ENCODE measurements around the gene ZNF436.

The ZNF436 gene

DNA sequence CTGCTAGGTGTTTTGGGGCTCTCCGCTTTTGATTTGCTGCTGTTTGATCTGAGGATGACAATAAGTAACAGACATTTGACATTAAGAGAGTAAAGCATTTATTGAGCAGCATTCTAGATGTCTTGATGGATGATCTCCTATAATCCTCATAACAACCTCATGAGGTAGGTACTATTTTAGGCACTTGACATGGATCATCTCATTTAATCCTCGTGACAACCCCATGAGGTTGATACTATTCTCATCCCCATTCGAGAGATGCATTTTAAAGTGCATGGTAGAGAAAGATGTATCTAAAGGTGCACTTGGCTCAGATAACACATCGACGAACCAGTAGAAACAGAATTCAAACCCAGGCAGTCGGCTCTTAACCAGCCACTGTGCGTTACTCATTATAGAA lies 28.3 kb upstream of the ZNF436 start:
- Mint-ChIP-seq H3K9me3 (ENCODE audit: low read depth) (no peaks in the 10 kb centered on the region), H3K4me1 (ENCODE audit: low read depth) (no peaks in the 10 kb centered on the region), H3K27me3 (no peaks in the 10 kb centered on the region), H3K36me3 (peaks cover 2% of the 10 kb centered on the region), H3K27ac (no peak overlapping the region), H3K4me3 (no peak overlapping the region)

DNA sequence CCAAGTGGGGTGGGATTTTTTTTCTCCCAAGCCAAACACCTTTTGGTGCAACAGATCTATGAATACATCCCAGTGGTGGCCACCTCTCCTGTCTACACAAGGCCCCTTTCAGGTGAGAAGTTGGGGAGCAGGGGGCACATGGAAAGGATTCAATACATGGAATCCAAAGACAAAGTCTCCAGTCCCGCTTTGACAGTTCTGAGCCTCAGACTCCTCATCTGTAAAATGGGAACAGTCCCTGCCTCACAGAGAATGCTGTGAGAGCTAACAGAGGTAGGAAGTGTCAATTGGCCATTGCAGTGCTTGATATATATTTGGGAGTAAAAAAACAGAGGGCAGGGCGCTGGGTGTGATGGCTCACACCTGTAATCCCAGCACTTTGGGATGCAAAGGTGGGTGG lies 26.7 kb upstream of the ZNF436 start:
- no peaks in the 10 kb centered on the region for H3K4me1 Mint-ChIP-seq (ENCODE audit: low read depth)
- H3K27ac Mint-ChIP-seq = no peak overlapping the region
- peaks cover 2% of the 10 kb centered on the region for H3K36me3 Mint-ChIP-seq

DNA sequence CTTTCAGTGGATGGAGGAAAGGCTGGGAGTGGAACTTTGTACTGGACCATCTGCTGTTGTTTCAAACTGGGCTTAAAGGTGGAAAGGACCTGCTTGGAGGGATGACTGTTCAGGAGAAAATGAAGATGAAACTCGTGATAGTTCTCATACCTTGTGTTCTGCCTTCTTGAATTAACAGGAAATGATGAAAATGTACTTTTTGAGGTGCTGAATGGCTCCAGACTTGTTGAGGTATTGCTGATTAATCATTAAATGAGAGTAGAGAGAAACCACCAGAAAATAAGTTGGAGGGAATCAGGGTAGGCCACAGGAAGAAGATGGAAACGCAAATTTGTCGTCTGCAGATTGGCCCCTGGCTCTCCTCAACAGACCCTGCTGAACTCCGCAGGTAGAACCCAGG lies 26.2 kb upstream of the ZNF436 start:
- peaks cover 2% of the 10 kb centered on the region for H3K36me3 Mint-ChIP-seq
- H3K27me3 Mint-ChIP-seq = no peaks in the 10 kb centered on the region
- H3K9me3 Mint-ChIP-seq (ENCODE audit: low read depth) = no peaks in the 10 kb centered on the region
- H3K27ac Mint-ChIP-seq = no peak overlapping the region
- H3K4me1 Mint-ChIP-seq (ENCODE audit: low read depth) = no peaks in the 10 kb centered on the region
- no peak overlapping the region for H3K4me3 Mint-ChIP-seq

More for the DNA sequence above, 26.7 kb upstream of the ZNF436 start:
- no peaks in the 10 kb centered on the region for H3K9me3 Mint-ChIP-seq (ENCODE audit: low read depth)
- no peaks in the 10 kb centered on the region for H3K27me3 Mint-ChIP-seq
- no peak overlapping the region for H3K4me3 Mint-ChIP-seq

DNA sequence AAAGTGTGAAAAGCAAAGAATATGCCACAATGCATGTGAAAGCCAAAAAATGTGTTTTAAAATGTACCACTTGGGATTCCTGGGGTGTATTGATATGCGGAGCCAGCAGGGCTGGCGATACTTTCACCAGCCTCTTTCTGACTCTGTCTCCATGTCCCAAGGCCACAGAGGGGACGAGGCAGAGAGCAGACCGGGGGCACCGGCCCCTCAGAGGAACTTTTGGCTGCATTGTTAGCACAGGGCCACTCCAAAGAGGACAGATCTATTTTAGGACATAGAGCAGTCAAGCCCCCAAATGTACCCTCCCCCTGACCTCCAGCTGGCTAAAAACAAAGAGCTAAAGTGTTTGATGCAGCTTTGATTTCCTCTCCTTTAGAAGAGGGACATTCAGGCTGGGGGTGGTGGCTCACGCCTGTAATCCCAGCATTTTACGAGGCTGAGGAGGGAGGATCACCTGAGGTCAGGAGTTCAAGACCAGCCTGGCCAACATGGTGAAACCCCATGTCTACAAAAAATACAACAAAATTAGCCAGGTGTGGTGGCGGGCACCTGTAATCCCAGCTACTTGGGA lies 25.6 kb upstream of the ZNF436 start:
- Mint-ChIP-seq H3K36me3 (peaks cover 2% of the 10 kb centered on the region), H3K4me3 (no peak overlapping the region), H3K9me3 (ENCODE audit: low read depth) (no peaks in the 10 kb centered on the region), H3K27ac (no peak overlapping the region), H3K27me3 (no peaks in the 10 kb centered on the region), H3K4me1 (ENCODE audit: low read depth) (no peaks in the 10 kb centered on the region)

DNA sequence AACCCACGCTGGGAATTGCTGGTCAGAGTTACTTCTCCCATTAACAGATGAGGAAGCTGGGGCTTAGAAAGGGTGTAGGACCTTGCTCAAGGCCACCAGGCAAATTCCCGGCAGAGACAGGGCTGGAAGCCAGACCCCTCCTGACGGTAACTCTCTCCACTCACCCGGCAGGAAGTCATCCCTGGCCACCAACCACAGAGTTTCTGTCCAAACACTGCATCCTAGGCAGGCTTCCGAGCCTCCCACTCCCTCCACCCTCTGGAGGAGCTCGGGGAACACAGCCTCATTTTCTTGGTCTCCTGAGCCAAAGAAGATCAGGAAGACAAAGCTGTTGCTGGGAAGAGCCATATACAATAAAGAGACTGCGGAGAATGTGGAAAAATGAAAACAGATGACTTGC lies 25.0 kb upstream of the ZNF436 start:
- Mint-ChIP-seq H3K4me3 (no peak overlapping the region), H3K27ac (no peak overlapping the region), H3K4me1 (ENCODE audit: low read depth) (no peaks in the 10 kb centered on the region), H3K27me3 (no peaks in the 10 kb centered on the region), H3K9me3 (ENCODE audit: low read depth) (no peaks in the 10 kb centered on the region), H3K36me3 (peaks cover 2% of the 10 kb centered on the region)

DNA sequence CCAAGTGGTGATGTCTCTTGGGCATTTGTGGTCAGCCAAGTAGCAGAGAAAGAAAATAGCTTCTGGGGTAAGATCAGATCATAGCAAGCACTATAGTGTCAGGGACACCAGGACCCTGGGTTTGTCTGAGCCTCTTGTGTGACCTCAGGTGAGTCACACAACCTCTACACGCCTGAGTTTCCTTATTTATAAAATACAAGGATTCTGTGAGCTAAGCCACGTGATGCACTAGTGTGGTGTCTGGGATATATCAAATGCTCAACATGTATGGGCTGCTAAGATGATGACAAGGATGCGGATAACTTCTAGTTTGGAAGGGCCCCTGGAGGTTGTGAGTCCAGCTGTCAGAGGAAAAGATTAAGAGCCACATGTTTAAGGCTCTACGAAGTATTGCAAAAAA lies 24.5 kb upstream of the ZNF436 start:
- Mint-ChIP-seq H3K4me1 (ENCODE audit: low read depth) (no peaks in the 10 kb centered on the region), H3K9me3 (ENCODE audit: low read depth) (no peaks in the 10 kb centered on the region), H3K27me3 (no peaks in the 10 kb centered on the region), H3K4me3 (no peak overlapping the region), H3K27ac (no peak overlapping the region), H3K36me3 (peaks cover 2% of the 10 kb centered on the region)

DNA sequence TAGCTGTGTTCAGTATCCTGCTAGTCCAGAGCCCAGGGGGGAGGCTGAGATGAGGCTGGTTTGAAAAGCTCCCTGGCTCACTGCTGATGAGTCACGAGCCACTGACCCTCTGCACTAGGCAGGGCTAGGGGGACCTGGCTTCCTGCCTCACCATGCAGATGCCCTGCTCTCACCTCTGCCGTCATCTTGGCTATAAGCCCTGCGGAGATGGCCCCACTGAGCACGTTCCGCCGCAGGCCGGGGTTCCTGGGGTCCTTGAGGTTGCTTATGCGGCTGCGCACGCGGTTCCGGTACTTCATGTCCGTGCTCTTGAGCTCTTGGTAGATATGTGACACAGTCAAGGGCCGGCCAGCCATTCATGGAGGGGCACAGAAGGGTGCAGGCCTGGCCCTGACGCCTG lies 24.1 kb upstream of the ZNF436 start:
- Mint-ChIP-seq H3K9me3 (ENCODE audit: low read depth) (no peaks in the 10 kb centered on the region), H3K27me3 (no peaks in the 10 kb centered on the region), H3K36me3 (peaks cover 2% of the 10 kb centered on the region), H3K4me1 (ENCODE audit: low read depth) (no peaks in the 10 kb centered on the region), H3K4me3 (no peak overlapping the region), H3K27ac (no peak overlapping the region)

DNA sequence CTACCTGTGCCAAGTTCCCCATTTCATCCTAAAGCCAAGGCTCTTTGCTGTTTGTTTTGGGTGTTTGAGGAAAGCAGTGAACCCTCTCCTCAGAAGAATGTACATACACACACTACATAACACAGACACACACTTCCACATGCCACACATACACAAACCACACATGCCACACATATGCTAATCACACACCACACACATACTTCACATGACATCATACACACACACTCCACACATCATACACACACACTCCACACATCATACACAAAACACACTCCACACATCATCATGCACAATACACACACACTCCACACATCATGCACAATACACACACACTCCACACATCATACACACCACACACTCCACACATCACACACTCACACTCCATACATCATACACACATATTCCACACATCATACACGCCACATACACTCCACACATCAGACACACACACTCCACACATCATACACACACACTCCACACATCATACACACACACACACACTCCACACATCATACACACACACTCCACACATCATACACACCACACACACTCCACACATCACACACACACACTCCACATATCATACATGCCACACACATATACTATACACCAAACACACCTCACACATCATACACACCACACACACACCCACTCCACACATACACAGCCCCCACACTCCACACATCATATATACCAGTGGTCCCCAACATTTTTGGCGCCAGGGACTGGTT lies 22.7 kb upstream of the ZNF436 start:
- Mint-ChIP-seq H3K4me3 (no peak overlapping the region), H3K36me3 (peaks cover 2% of the 10 kb centered on the region), H3K4me1 (ENCODE audit: low read depth) (no peaks in the 10 kb centered on the region), H3K9me3 (ENCODE audit: low read depth) (no peaks in the 10 kb centered on the region), H3K27me3 (no peaks in the 10 kb centered on the region), H3K27ac (no peak overlapping the region)

DNA sequence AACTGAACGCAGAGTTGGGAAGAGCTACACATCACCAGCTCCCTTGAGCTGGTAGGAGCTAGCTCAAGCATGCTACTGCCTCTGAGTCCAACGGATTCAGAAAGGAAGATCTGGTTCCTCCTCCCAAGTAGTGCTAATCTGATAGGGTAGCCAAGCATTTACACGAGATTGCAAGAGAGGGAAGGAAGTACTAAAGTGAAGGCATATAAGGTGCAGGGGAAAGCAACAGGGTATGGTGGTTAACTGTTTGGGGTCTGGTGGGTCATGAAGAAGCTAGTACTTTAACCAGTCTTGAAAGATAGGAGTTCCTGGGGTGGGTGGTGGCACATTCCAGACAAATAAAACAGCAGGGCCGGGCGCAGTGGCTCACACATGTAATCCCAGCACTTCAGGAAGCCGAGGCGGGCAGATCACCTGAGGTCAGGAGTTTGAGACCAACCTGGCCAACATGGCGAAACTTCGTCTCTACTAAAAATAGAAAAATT lies 20.2 kb upstream of the ZNF436 start:
- H3K9me3 Mint-ChIP-seq (ENCODE audit: low read depth) = no peaks in the 10 kb centered on the region
- peaks cover 2% of the 10 kb centered on the region for H3K36me3 Mint-ChIP-seq
- H3K4me1 Mint-ChIP-seq (ENCODE audit: low read depth) = no peaks in the 10 kb centered on the region
- H3K27me3 Mint-ChIP-seq = no peaks in the 10 kb centered on the region
- no peak overlapping the region for H3K27ac Mint-ChIP-seq
- H3K4me3 Mint-ChIP-seq = no peak overlapping the region

DNA sequence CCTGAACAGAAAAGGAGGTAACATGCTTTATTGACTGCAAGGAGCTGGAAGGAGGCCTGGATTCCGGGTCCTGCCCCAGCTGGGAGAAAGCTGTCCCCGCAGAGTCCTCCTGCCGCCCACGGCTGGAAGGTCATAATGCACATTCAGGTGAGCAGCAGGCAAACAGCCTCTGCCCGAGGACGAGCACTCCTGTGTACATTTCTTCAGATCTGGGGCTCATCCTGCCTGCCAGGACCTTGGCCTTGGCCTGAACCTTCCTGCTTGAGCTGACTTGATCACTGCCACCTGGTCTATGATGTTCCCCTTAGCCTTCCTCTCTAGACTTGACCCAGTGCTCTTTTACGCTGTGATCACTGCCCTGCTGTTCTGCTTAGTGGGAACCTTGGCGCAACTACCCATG lies 17.9 kb upstream of the ZNF436 start:
- Mint-ChIP-seq H3K4me1 (ENCODE audit: low read depth) (no peaks in the 10 kb centered on the region), H3K27me3 (no peaks in the 10 kb centered on the region), H3K36me3 (no peaks in the 10 kb centered on the region), H3K9me3 (ENCODE audit: low read depth) (no peaks in the 10 kb centered on the region), H3K4me3 (no peak overlapping the region), H3K27ac (no peak overlapping the region)

DNA sequence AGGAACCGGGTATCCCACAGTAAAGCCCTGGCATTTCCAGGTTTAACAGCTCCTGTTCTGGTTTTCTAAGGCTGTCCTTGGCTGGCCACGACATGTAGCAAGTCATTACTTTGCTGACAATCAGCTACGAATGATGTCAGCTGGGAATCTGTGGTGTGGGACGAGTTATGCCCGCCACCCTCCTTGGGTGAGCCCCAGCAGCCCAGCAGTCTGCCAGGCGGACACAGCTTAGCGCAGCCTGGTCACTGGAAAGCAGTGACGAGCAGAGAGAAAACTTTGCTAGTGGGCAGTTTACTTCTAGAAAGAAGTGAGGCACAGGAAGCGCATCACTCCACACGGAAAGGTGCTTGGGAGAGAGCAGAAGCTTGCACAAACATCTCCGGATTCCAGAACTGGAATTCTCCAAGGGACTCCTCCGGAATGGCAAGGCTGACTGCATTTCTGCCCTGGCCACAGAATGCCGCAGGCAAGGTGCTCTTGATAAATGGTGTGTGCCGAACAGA lies 15.5 kb upstream of the ZNF436 start:
- Mint-ChIP-seq H3K27me3 (no peaks in the 10 kb centered on the region), H3K4me3 (no peak overlapping the region), H3K36me3 (no peaks in the 10 kb centered on the region), H3K9me3 (ENCODE audit: low read depth) (no peaks in the 10 kb centered on the region), H3K4me1 (ENCODE audit: low read depth) (no peaks in the 10 kb centered on the region), H3K27ac (no peak overlapping the region)

DNA sequence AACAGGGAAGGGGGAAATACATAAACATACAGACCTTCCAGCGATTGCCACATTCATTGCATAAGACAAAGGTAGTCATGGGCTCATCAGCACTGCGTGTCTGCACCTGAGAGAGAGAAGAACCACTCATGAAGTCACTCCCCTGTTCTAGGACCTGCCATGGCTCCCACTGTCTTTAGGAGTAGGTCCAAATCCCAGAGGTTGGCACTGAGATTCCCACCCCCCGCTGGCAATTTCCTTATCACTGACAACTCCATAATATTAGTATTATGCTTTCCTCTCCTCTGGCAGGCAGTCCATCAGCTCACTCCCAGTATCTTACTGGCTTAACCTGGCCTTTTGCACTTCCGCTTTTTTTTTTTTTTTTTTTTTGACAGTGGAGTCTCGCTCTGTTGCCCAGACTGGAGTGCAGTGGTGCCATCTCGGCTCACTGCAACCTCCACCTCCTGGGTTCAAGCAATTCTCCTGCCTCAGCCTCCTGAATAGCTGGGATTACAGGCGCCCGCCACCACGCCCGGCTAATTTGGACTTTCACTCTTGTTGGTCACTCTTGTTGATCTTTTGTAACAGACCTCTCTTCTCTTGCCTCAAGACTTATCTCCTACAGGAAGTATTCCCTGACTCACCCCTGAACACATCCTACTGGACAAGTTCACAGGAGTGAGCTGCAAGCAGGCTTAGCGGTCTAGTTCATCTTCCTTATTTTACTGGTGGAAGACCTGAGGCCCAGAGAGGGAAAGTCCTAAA lies 14.8 kb upstream of the ZNF436 start:
- H3K36me3 Mint-ChIP-seq = no peaks in the 10 kb centered on the region
- H3K4me3 Mint-ChIP-seq = no peak overlapping the region
- no peaks in the 10 kb centered on the region for H3K9me3 Mint-ChIP-seq (ENCODE audit: low read depth)
- no peak overlapping the region for H3K27ac Mint-ChIP-seq
- H3K4me1 Mint-ChIP-seq (ENCODE audit: low read depth) = no peaks in the 10 kb centered on the region
- H3K27me3 Mint-ChIP-seq = no peaks in the 10 kb centered on the region

DNA sequence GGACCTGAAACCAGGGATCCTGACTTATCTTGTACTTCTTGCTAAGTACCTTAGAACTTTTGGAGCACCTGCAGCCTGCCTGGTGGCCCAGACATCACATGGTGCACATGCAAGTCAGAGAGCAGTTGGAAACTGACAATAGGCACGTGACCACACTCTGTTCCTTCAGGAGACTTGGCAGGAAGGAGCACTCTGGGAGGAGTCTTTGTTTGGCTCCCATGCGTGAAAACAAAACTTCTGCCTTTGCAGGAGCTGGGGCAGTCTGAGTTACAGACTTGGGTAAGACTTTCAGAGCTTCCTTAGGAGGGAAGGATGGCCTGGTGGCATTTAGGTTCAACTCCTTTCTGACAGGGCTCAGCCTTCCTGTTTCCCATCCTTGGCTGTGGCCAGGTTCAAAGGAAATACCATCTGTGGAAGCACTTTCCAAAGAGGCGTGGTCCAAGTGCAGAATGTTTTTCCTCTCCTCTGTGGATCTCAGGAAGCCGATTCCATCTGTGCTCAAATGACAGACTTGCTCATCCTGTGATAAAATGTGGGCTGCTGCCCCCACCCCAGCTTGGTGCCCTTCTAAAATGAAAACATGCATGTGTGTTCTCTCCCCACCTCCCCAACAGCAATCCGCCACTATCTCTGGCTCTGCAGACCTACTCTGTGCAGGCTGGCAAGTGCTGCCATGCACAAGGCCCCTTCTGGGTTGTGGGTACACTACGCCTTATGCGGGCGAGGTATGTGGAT lies 14.1 kb upstream of the ZNF436 start:
- no peak overlapping the region for H3K4me3 Mint-ChIP-seq
- no peaks in the 10 kb centered on the region for H3K4me1 Mint-ChIP-seq (ENCODE audit: low read depth)
- H3K9me3 Mint-ChIP-seq (ENCODE audit: low read depth) = no peaks in the 10 kb centered on the region
- no peaks in the 10 kb centered on the region for H3K27me3 Mint-ChIP-seq
- no peaks in the 10 kb centered on the region for H3K36me3 Mint-ChIP-seq
- no peak overlapping the region for H3K27ac Mint-ChIP-seq

DNA sequence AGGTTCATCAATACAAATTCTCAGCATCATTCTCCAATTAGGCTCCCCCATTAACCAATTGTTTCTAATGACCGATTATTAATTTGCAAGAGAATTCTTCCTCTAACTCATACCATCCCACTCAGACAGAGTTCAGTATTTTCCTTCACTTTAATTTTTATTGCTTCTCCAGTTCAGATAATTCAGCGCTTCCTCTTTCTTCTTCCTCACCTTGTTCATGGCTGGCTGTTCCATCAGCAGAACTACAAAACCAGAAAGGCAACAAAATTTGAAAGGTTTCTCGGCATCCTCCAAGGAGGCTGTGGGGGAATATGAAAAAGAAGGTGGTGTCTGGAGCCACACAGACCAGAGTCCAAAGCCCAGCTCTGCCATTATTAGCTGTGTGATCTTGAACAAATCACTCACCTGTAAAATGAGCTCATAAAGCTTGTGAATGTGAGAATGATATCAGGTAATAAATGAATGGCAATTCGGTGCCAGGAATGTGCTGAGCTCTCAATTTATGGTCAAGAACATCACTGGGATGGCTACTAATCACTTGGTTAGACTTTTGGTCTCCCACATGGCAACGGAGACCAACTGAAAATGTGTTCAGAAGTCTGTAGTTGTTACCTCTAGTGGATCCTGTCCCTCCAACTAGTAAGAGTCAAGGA lies 11.7 kb upstream of the ZNF436 start:
- Mint-ChIP-seq H3K27me3 (no peaks in the 10 kb centered on the region), H3K4me1 (ENCODE audit: low read depth) (no peaks in the 10 kb centered on the region), H3K4me3 (no peak overlapping the region), H3K36me3 (no peaks in the 10 kb centered on the region), H3K27ac (peak overlapping the region; percentile 43), H3K9me3 (ENCODE audit: low read depth) (no peaks in the 10 kb centered on the region)

Measured in activated naive CD8-positive, alpha-beta T cell (primary cell).